Measurements from ENCODE around the gene CCDC51. TPM values are rescaled to one million over a fixed set of nuclear protein-coding genes. Genes with fewer than 3 reads are reported as not detected.
"Not testable (repeated sequence)": the region's sequence is repeated elsewhere in the genome, so short reads cannot be mapped to it uniquely, and the experiment has no call there.

CCDC51 gene
- 21.3 and 30.0 TPM in 2 replicates for total RNA-seq (2014; rRNA removed; shearing (Covaris generic))

DNA sequence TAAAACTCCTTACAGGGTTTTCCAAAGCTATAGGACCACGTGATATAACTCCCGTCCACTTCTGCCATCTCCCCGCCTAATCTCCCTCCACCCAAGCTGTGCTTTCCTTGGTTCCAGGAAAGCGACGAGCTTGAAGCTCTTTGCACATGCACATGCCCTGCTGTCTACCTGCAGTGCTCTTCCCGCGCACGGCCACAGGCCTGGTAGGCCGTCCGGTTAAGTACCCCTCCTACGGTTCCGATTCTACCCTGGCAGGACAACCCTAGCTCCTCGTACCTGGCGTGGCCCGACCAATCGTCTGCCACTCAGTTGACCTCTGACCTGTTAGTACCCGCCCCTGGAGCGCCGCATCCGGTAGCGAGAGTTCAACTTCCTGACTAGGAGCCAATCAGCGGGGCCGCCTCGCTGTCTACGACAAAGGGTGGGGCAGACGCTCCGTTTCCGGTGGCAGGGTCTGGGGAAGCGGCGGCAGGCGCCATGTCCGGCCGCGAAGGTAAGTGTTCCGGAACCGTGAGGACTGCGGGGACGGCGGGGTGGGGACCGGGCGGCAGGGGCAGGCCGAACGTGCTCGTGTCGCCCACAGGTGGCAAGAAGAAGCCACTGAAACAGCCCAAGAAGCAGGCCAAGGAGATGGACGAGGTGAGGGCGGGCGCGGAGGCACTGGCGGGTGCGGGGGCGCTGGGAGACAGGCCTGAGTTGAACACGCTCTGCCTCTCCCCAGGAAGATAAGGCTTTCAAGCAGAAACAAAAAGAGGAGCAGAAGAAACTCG lies at the start of gene CCDC51, which contains the start of gene TMA7:
CCDC51 (minus strand) TSS at position 300 of the 770 bp plus-strand sequence. CDS start 4,991 bp downstream, outside the sequence.
TMA7 (plus strand) TSS at position 438 of the 770 bp plus-strand sequence; CDS start at position 478, 40 bp downstream.
- peak; percentile 99 for DNase-seq (ENCODE audit: low spot score)
- in situ Hi-C loops (cut with HindIII; ENCODE audit: low sequenced_read_pairs): no loop called here

- no peak for DNase-seq (ENCODE audit: low spot score)
- in situ Hi-C loops (cut with HindIII; ENCODE audit: low sequenced_read_pairs): no loop called here
Measured at GRCh38 chr3:48486952-48487351, 47.0 kb upstream of the CCDC51 start.

GRCh38 chr3:48482822-48483221 lies 42.9 kb upstream of the CCDC51 start:
- in situ Hi-C loops (cut with HindIII; ENCODE audit: low sequenced_read_pairs): not testable (repeated sequence)

GRCh38 chr3:48480891-48481290 lies 41.0 kb upstream of the CCDC51 start:
- in situ Hi-C loops (cut with HindIII; ENCODE audit: low sequenced_read_pairs); DNase-seq (ENCODE audit: low spot score): not testable (repeated sequence)

More at GRCh38 chr3:48482822-48483221, 42.9 kb upstream of the CCDC51 start:
- DNase-seq (ENCODE audit: low spot score): not testable (repeated sequence)

DNA sequence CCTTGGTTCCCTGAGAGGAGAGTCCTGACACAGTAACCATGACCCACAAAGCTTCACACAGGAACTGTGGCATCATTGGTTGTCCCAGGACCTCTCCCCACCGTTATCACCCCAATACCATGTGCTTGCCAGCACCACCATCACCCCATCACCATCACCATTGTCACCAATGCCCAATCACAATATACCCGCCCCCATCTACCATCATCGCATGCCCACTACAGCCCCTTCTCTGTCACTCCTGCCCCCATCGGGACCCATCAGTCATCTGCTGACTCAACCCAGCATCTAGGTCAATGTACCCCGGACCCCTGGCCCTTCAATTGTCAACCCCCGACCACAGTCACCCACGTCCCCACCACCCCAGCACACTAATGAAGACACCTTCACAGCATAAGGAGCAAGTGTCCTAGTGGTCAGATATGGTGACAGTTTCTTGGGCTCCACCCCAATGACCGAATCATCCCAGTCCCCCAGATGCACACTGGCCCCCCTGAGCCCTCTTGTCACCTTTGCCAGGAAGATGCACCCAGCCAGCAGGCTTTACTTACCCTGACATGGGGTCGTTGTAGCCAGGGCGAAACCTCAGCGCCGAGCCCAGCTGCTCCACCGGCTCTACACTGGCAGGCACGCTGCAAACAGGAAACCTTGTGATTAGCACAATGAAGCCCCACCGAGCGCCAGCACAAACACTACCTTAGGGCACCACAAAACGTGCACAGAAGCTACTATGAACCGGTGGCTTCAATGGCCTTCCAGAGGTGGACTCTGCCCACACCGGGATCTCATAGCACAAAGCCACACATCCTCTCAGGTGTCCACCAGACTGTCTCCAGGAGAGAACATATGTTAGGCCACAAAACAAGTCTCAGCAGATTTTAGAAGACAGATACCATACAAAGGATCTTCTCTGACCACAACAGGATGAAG lies 39.0 kb upstream of the CCDC51 start:
- in situ Hi-C loops (cut with HindIII; ENCODE audit: low sequenced_read_pairs): no loop called here
- no peak for DNase-seq (ENCODE audit: low spot score)

DNA sequence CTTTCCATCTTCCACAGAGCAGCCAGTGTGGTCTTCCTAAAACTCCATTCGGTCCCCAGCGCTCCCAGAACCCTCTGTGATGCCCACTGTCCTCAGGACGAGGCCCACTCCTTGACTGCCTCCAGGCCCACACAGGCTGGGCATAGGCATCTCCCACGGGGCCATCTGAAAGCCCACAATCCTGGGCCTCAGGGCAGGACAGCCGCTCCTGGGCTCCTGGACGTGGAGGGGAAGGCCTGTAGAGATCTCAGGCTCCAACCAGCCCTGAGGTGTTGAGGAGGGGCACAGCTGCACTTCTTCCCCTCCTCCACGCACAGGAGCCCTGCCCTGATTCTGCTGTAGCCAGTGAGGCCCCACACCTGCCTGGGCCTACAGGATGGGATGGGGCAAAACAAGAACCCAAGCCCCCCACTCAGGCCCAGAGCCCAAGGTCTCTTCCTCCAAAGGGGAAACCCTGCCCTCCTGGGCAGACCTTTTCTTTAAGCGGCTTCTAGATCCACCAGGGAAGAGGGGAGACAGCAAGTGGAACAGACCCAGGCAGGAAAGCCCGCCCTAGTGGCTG lies 38.1 kb upstream of the CCDC51 start:
- no peak for DNase-seq (ENCODE audit: low spot score)
- in situ Hi-C loops (cut with HindIII; ENCODE audit: low sequenced_read_pairs): no loop called here

GRCh38 chr3:48476426-48477053 lies 36.6 kb upstream of the CCDC51 start:
- DNase-seq (ENCODE audit: low spot score): no peak
- in situ Hi-C loops (cut with HindIII; ENCODE audit: low sequenced_read_pairs): no loop called here

GRCh38 chr3:48475188-48475587 lies 35.3 kb upstream of the CCDC51 start:
- DNase-seq (ENCODE audit: low spot score): no peak
- in situ Hi-C loops (cut with HindIII; ENCODE audit: low sequenced_read_pairs): no loop called here

GRCh38 chr3:48474619-48475018 lies 34.7 kb upstream of the CCDC51 start:
- DNase-seq (ENCODE audit: low spot score): no peak

DNA sequence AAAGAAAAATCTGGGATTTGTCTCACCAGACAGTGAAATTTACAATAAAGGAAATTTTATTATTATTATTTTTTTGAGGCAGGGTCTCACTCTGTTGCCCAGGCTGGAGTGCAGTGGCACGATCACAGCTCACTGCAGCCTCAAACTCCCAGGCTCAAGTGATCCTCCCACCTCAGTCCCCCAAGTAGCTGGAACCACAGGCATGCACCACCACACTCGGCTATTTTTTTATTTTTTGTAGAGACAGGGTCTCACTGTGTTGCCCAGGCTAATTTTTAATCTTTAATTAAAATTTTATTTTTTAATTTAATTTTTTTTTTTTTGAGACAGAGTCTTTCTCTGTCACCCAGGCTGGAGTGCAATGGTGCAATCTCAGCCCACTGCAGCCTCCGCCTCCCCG lies 34.1 kb upstream of the CCDC51 start:
- DNase-seq (ENCODE audit: low spot score); in situ Hi-C loops (cut with HindIII; ENCODE audit: low sequenced_read_pairs): not testable (repeated sequence)

More at GRCh38 chr3:48474619-48475018, 34.7 kb upstream of the CCDC51 start:
- in situ Hi-C loops (cut with HindIII; ENCODE audit: low sequenced_read_pairs): no loop called here

- in situ Hi-C loops (cut with HindIII; ENCODE audit: low sequenced_read_pairs): no loop called here
- DNase-seq (ENCODE audit: low spot score): no peak
Measured at GRCh38 chr3:48473617-48473952, 33.7 kb upstream of the CCDC51 start.

- in situ Hi-C loops (cut with HindIII; ENCODE audit: low sequenced_read_pairs): no loop called here
- DNase-seq (ENCODE audit: low spot score): peak; percentile 91
Measured at GRCh38 chr3:48472923-48473616, 33.2 kb upstream of the CCDC51 start.

DNA sequence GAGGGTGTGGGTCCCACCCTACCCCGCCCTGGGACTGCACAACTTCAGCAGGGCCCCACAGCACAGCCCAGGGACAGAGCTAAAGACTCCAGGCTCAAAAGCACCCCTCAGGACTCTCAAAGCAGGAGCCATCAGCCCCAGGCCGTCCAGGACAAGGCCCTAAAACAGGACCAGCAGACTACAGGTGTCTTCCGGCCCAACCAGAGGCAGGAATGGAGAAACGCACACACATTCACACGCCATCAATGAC lies 32.7 kb upstream of the CCDC51 start:
- DNase-seq (ENCODE audit: low spot score): no peak
- in situ Hi-C loops (cut with HindIII; ENCODE audit: low sequenced_read_pairs): no loop called here

- no peak for DNase-seq (ENCODE audit: low spot score)
- in situ Hi-C loops (cut with HindIII; ENCODE audit: low sequenced_read_pairs): no loop called here
Measured at GRCh38 chr3:48470286-48470685, 30.4 kb upstream of the CCDC51 start.

- in situ Hi-C loops (cut with HindIII; ENCODE audit: low sequenced_read_pairs): no loop called here
- DNase-seq (ENCODE audit: low spot score): peak; percentile 40
Measured at GRCh38 chr3:48469046-48469915, 29.4 kb upstream of the CCDC51 start.

- DNase-seq (ENCODE audit: low spot score): peak; percentile 38
- in situ Hi-C loops (cut with HindIII; ENCODE audit: low sequenced_read_pairs): no loop called here
Measured at GRCh38 chr3:48468329-48468731, 28.4 kb upstream of the CCDC51 start.

DNA sequence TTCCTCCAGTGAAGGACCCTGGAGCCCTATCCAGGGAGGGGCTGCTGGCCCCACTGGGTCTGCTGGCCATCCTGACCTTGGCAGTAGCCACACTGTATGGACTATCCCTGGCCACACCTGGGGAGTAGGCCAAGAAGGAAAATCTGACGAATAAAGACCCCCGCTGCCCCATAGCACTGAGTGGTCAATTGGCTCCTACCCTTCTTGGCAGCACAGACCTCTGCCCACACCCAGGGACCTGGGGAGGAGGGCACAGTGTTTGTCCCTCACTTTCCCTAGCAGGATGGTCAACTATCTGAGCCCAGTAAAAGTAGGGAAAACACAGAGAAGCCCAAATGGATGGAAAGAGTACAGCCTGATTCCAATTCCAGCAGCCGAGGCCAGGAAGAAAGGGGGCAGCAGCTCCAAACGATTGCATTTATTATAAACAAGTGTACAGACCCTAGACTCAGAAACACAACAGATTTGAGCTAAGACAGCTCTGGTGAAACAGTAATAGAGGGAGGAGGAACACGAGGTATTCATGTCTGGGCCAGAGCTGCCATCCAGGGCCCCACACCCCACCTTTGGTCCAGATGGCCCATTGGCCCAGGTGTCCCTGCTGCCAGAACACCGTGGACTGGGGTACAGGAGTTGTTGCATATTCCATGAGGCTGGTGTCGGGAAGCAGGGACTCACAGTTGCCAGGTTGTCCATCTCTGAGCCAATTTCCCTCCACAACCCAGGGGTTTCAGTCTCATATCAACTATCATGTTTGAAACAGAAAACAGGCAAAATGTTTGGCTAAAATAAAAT lies 27.8 kb upstream of the CCDC51 start:
- in situ Hi-C loops (cut with HindIII; ENCODE audit: low sequenced_read_pairs): no loop called here

More for the DNA sequence above, 27.8 kb upstream of the CCDC51 start:
- peak; percentile 90 for DNase-seq (ENCODE audit: low spot score)
